OCI-LY3 (cell line): Measurements from ENCODE around the gene MAD1L1.

ENCODE experiments used
- CTCF ChIP-seq: fragments of 200-600, 300-600 bp; sonication (generic); IDR thresholded peaks from 2 replicates; pipeline ENCODE4 v1.5.1; 2014; ENCODE audit warnings: antibody characterized with exemption, low read length, low read depth
- EZH2phosphoT487 ChIP-seq: fragments of 200-600 bp; shearing (Covaris generic); IDR thresholded peaks from 2 replicates; pipeline ENCODE4 v1.6.1; 2018; ENCODE audit warnings: antibody characterized with exemption, mixed run types, low read depth

DNA sequence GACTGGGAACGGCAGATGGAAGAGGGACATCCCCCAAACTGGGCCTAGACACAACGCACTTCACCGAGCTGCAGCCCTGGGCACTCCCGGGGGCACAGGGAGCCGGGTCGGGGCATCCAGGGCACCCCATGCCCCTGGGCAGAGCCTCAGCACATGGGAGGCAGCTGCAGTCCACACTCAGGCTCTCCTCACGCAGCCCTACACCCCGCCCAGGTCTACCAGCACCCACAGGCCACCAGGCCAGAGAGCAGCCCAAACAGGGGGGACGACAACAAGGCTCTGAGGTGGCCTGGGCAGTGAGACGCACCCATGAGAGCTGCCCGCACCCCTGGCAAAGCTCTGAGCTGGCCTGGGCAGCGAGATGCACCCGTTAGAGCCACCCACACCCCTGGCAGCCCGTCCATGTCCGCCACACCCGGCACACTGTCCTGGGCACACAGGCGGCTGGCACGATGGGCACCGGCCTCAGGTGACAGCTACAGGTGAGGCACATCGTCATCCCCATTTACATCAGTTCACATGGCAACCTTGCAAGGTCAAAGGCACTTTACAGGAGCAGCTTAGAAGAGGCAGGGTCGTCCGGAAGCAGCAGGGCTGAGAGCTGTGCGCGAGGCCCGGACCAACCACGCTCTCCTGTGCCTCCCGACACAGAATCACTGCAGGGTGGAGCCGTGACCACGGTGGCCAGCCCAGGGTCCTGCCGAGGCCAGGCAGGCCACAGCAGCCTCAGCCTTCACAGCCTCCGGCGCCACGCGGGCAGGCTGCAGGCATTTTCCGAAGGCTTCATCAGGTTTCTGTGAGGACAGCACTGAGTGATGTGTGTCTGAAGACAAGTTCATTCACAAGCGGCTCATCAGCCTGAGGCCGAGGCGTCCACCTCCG lies 228.6 kb downstream of the MAD1L1 start:
- TF ChIP-seq CTCF (no peak), EZH2phosphoT487 (no peak)
